ENCODE data around the gene NUMA1.

The NUMA1 gene

GRCh38 chr11:72100009-72100408 lies 19.7 kb upstream of the NUMA1 start:
- DNase-seq: no peak

- DNase-seq: no peak
Observed at GRCh38 chr11:72098741-72099140, 18.4 kb upstream of the NUMA1 start.

DNA sequence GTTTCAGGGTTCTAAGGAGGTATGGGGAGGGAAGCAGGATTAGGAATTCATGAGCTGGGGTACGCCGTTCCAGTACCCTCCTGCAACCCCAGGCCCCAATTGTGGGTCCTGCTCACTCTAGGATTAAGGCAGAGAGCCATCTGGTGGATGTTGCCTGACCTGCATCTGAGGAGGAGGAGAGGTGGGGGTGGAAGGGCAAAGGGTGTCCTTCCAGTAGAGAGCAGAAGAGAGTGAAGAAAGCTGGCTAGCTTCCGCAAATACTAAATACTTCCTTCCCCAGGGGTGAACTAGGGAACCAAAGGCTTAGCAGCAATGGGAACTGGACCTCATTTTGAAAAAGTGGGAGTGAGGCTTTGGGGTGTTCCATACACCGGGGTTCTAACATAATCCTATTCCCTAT lies 10.9 kb upstream of the NUMA1 start:
- DNase-seq: peak; percentile 69

DNA sequence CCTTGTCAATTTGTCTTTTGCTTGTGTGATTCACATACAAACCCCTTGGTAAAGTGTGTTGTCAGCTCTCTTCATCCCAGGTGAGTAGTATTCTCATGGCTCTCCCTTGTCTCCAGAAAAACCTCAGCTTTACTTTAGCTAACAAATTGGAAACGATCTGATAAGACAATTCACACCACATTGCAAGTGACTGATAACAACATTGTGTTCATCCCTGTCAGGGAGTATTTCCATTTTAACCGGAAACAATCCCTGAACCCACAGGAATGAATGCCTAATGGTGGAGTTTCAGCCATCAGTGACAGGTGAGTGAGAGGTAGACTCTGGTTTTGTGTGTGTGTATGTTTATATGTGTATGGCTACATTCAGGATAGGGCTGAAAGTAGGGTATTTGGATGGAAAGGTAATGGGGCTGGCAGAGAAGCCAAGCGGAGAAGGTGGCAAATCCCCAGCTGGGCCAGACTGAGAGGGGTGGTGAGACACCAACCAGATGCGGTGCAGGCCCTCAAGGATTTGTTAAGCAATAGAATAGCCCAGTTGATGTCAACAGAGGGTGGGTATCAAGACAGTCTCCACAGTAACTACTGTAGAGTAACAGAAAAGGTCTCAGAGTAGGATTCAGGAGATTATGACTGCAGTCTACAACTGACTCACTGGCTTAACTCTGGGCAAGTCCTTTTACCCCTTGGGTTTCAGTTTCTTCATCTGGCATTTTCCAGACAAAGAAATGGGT lies 7.9 kb upstream of the NUMA1 start:
- DNase-seq: no peak

GRCh38 chr11:72085621-72086351 lies 5.4 kb upstream of the NUMA1 start:
- DNase-seq: no peak

GRCh38 chr11:72084965-72085364 lies 4.6 kb upstream of the NUMA1 start:
- no peak for DNase-seq

GRCh38 chr11:72084076-72084475 lies 3.7 kb upstream of the NUMA1 start:
- DNase-seq: no peak

GRCh38 chr11:72083414-72083813 lies 3.1 kb upstream of the NUMA1 start:
- DNase-seq: no peak

DNA sequence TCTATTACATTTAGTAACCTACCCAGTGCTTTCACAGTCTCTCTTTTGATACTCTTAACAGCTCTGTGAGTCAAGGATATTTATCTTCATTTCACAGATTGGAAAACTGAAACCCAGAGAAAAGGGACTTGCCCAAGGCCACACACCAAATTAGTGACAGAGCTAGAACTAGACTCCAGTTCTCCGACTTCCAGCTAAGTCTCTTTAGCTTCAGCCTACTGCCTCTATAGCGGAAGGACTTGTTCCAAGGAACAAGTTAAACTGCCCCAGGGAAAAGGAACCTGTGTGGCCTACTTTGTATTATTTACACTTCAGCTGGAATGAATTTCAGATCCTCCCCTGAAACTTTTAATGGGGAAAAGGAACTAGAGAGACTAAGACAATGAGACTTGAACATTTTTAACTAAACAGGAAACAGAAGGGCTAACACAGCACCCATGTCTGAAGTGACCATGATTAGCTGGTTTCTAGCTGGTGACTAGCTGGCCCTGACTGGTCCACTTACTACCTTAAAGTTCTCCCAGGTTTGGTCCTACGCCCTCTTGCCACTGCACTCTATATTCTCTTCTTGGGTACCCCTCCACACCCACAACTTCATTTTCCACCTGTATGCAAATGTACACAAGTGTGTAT lies 1.6 kb upstream of the NUMA1 start:
- no peak for DNase-seq

GRCh38 chr11:72081184-72081644 lies 872 bp upstream of the NUMA1 start:
- no peak for DNase-seq

GRCh38 chr11:72079819-72080325 lies 470 bp downstream of the NUMA1 start:
- no peak for DNase-seq

GRCh38 chr11:72078477-72078876 lies 1.9 kb downstream of the NUMA1 start:
- no peak for DNase-seq

GRCh38 chr11:72075756-72076155 lies 4.6 kb downstream of the NUMA1 start:
- DNase-seq: no peak

- no peak for DNase-seq
Observed at GRCh38 chr11:72075109-72075508, 5.2 kb downstream of the NUMA1 start.

DNA sequence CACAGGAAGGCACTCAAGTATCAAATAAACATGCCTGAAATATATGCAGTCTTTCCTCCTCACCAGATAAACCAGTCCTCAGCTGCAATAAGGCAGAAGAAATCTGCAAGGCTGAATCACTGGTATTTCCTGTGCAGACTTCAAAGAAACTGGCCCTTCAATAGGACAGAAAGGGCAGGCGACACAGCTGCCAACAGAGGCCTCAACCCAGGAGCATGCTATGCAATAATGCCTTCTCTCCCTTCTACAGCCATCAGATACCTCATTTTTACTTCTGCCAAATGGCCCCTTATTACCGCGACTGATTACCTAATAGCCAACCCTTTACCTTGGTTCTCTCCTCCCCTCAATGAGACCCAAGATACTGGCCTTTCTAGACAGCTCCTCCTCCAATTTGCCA lies 8.0 kb downstream of the NUMA1 start:
- DNase-seq: no peak

- DNase-seq: no peak
Observed at GRCh38 chr11:72070491-72070890, 9.9 kb downstream of the NUMA1 start.

GRCh38 chr11:72069787-72070251 lies 10.5 kb downstream of the NUMA1 start:
- no peak for DNase-seq

DNA sequence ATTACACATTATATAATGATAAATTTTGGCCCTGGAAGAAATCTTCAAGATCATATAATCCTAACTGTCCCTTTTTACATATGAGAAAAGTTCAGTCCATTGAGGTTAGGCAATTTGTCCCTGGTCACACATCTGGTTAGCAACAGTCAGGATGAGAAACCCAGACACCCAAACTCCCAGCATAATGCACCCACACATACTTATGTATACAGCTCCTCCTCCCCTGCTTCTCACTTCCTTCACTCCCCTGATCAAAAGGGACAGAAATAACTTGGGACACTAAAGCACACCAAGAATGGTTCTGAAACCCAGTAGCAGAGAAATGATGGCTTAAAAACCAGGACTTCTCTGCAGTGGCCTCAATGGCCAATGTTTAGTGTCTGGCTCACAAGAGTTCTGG lies 11.1 kb downstream of the NUMA1 start:
- DNase-seq: no peak

DNA sequence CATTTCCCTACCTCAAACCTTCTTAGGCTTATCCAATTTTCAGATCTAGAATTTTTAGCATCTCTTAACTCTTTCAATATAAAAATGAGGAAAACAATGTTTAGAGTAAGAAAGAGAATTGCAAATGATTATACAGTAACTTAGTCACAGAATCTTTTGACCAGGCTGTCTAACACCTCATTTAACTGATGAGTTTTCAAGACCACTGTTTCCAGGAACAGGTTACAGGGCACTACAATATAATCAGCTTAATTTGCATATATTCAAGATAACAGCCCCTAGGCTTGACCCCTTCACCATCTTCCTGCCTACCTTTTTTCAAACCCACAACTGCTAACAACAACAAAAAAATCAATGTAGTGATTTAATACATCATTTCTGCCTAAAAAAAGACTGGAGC lies 12.7 kb downstream of the NUMA1 start:
- no peak for DNase-seq

DNA sequence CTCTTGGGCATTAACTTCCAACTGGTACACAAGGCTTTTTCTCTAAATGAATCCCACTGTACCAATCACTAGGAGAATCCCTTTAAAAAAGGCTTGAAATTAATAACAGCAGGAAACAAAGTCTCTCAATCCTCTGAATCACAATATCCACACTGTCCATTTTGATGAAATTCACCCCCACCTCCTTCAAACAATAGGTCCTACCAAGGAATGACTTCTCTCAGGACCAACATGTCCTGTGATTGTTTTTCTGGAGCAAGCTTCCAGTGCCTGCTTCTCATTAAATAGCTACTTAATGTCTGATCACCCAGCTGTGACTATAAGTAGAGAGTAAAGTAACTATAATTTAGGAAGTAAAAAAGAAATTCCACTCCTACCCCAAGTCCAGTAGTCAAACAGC lies 13.1 kb downstream of the NUMA1 start:
- no peak for DNase-seq

DNA sequence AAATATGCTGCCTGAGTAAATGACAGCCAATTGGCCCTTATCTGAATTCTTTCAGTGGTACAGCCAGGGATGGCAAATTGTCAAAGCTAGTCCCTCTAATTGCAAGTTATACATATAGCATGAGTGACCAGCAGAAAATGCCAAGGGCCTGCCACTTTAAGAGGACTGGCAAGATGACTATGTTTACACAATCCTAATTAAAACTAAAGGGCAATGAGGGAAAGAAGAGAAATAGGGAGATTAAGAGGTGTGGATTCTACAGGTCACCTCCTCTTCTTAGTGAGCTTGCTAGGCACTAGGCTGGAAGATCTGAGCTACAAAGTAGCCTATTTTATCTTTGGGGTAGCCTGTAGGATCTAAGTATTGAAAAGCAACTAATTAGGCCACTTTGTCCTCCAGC lies 13.5 kb downstream of the NUMA1 start:
- DNase-seq: no peak

- DNase-seq: no peak
Observed at GRCh38 chr11:72061739-72062396, 18.5 kb downstream of the NUMA1 start.

- no peak for DNase-seq
Observed at GRCh38 chr11:72058416-72059034, 21.8 kb downstream of the NUMA1 start.

Measured in stimulated activated CD4-positive, alpha-beta T cell treated with anti-CD3 and anti-CD28 coated beads, Interleukin-4, amount 100 ng/mL, for 1 hour (primary cell).